Effector memory CD4-positive, alpha-beta T cell (primary cell): ENCODE results near the gene CERS1.

ENCODE experiments used
- DNase-seq, 3 donors: peaks; one replicate each; pipeline ENCODE4 v3.0.0-alpha.2; 2020
- H3K27ac ChIP-seq: 2 replicates; pipeline ENCODE4 v1.7.0; 2013; ENCODE audit warnings: mild to moderate bottlenecking, low read length, moderate library complexity; ENCODE audit not compliant: insufficient read depth, poor library complexity, severe bottlenecking
- H3K27me3 ChIP-seq: replicated peaks from 2 replicates; pipeline ENCODE4 v1.7.0; 2013; ENCODE audit warnings: mild to moderate bottlenecking, low read length; ENCODE audit not compliant: insufficient read depth, control insufficient read depth, poor library complexity, severe bottlenecking
- H3K36me3 ChIP-seq: 2 replicates; pipeline ENCODE4 v1.7.0; 2013; ENCODE audit warnings: mild to moderate bottlenecking, low read length, moderate library complexity; ENCODE audit not compliant: control insufficient read depth, insufficient read depth
- H3K4me1 ChIP-seq: 2 replicates; pipeline ENCODE4 v1.7.0; 2013; ENCODE audit warnings: low read length, mild to moderate bottlenecking; ENCODE audit not compliant: control insufficient read depth, insufficient read depth, poor library complexity, severe bottlenecking
- H3K4me3 ChIP-seq: 2 replicates; pipeline ENCODE4 v1.7.0; 2013; ENCODE audit warnings: low read length, low read depth, mild to moderate bottlenecking; ENCODE audit not compliant: insufficient read depth, poor library complexity, severe bottlenecking
- H3K9me3 ChIP-seq: 2 replicates; pipeline ENCODE4 v1.7.0; 2013; ENCODE audit warnings: mild to moderate bottlenecking, low read length, moderate library complexity; ENCODE audit not compliant: control insufficient read depth

The CERS1 gene

GRCh38 chr19:18848878-18849661 lies 46.9 kb downstream of the CERS1 start:
- DNase-seq = no peak
- Histone ChIP-seq H3K27me3 (no peaks in the 10 kb centered on the region), H3K27ac (no peak overlapping the region), H3K4me1 (peaks cover 13% of the 10 kb centered on the region), H3K4me3 (no peak overlapping the region), H3K9me3 (no peaks in the 10 kb centered on the region), H3K36me3 (peaks cover 65% of the 10 kb centered on the region)

- DNase-seq = no peak
- Histone ChIP-seq H3K27ac (no peak overlapping the region), H3K4me3 (no peak overlapping the region), H3K36me3 (peaks cover 52% of the 10 kb centered on the region), H3K4me1 (peaks cover 23% of the 10 kb centered on the region), H3K27me3 (no peaks in the 10 kb centered on the region), H3K9me3 (no peaks in the 10 kb centered on the region)
Measured at GRCh38 chr19:18847549-18848463, 48.2 kb downstream of the CERS1 start.

- peak; percentile 20 to 40 (median 33) for DNase-seq
- Histone ChIP-seq H3K27me3 (no peaks in the 10 kb centered on the region), H3K27ac (no peak overlapping the region), H3K4me3 (no peak overlapping the region), H3K9me3 (no peaks in the 10 kb centered on the region), H3K36me3 (peaks cover 44% of the 10 kb centered on the region), H3K4me1 (peaks cover 30% of the 10 kb centered on the region)
Measured at GRCh38 chr19:18846862-18847548, 49.0 kb downstream of the CERS1 start.

GRCh38 chr19:18845961-18846360 lies 50.0 kb downstream of the CERS1 start:
- Histone ChIP-seq H3K9me3 (no peaks in the 10 kb centered on the region), H3K36me3 (peaks cover 34% of the 10 kb centered on the region), H3K4me1 (peaks cover 32% of the 10 kb centered on the region), H3K4me3 (no peak overlapping the region), H3K27me3 (no peaks in the 10 kb centered on the region), H3K27ac (no peak overlapping the region)
- DNase-seq = no peak

- Histone ChIP-seq H3K9me3 (no peaks in the 10 kb centered on the region), H3K4me1 (peaks cover 38% of the 10 kb centered on the region), H3K27me3 (no peaks in the 10 kb centered on the region), H3K4me3 (no peak overlapping the region), H3K27ac (no peak overlapping the region), H3K36me3 (peaks cover 23% of the 10 kb centered on the region)
- no peak for DNase-seq
Measured at GRCh38 chr19:18844806-18845329, 51.1 kb downstream of the CERS1 start.

GRCh38 chr19:18843960-18844359 lies 52.0 kb downstream of the CERS1 start:
- peaks cover 46% of the 10 kb centered on the region for H3K4me1 ChIP-seq
- H3K27ac ChIP-seq = no peak overlapping the region
- H3K27me3 ChIP-seq = no peaks in the 10 kb centered on the region

GRCh38 chr19:18842166-18842565 lies 53.8 kb downstream of the CERS1 start:
- Histone ChIP-seq H3K27me3 (no peaks in the 10 kb centered on the region), H3K36me3 (peaks cover 6% of the 10 kb centered on the region), H3K4me1 (peaks cover 51% of the 10 kb centered on the region), H3K27ac (no peak overlapping the region), H3K4me3 (no peak overlapping the region), H3K9me3 (no peaks in the 10 kb centered on the region)
- no peak for DNase-seq

More at GRCh38 chr19:18843960-18844359, 52.0 kb downstream of the CERS1 start:
- Histone ChIP-seq H3K36me3 (peaks cover 14% of the 10 kb centered on the region), H3K9me3 (no peaks in the 10 kb centered on the region), H3K4me3 (no peak overlapping the region)
- DNase-seq = no peak

GRCh38 chr19:18841400-18841799 lies 54.6 kb downstream of the CERS1 start:
- H3K4me1 ChIP-seq = peaks cover 49% of the 10 kb centered on the region
- H3K9me3 ChIP-seq = no peaks in the 10 kb centered on the region
- peaks cover 6% of the 10 kb centered on the region for H3K36me3 ChIP-seq
- no peak overlapping the region for H3K27ac ChIP-seq
- H3K4me3 ChIP-seq = no peak overlapping the region
- no peak for DNase-seq
- H3K27me3 ChIP-seq = no peaks in the 10 kb centered on the region

GRCh38 chr19:18840288-18841267 lies 55.4 kb downstream of the CERS1 start:
- peaks cover 54% of the 10 kb centered on the region for H3K4me1 ChIP-seq
- DNase-seq = no peak
- no peak overlapping the region for H3K4me3 ChIP-seq
- H3K27me3 ChIP-seq = no peaks in the 10 kb centered on the region
- no peaks in the 10 kb centered on the region for H3K9me3 ChIP-seq
- peaks cover 11% of the 10 kb centered on the region for H3K36me3 ChIP-seq
- no peak overlapping the region for H3K27ac ChIP-seq
